BJ (cell line): ENCODE results near the gene NNMT. TPM values are rescaled to one million over a fixed set of nuclear protein-coding genes. Genes with fewer than 3 reads are reported as not detected.

Source experiments
- CTCF ChIA-PET: fragments of 350-600 bp; formaldehyde crosslinking; extraction: SDS; loops from one replicate; lab custom pipeline; 2021; ENCODE audit warnings: antibody characterized with exemption, inconsistent platforms; lab: Yijun Ruan, JAX
- POLR2A ChIA-PET: fragments of 300-600 bp; sonication (Branson Sonifier 250); formaldehyde crosslinking; extraction: SDS; loops from one replicate; lab custom pipeline; 2021; ENCODE audit warnings: antibody characterized with exemption; lab: Charles Lee
- DNase-seq: peaks from one replicate; pipeline ENCODE4 v3.0.0-alpha.2; 2011; ENCODE audit warnings: low read depth
- H3K27me3 ChIP-seq: 2 replicates; pipeline ENCODE4 v1.6.0; 2011; ENCODE audit warnings: low read length; ENCODE audit not compliant: control insufficient read depth, insufficient read depth
- H3K36me3 ChIP-seq: 2 replicates; pipeline ENCODE4 v1.5.1; 2011; ENCODE audit warnings: low read length; ENCODE audit not compliant: control insufficient read depth, insufficient read depth
- H3K4me3 ChIP-seq: 2 replicates; pipeline ENCODE4 v1.5.1; 2011; ENCODE audit warnings: low read depth, mild to moderate bottlenecking, control low read depth, low read length
- CTCF ChIP-seq: IDR thresholded peaks from 2 replicates; pipeline ENCODE4 v1.5.1; 2011; ENCODE audit warnings: low read depth, mild to moderate bottlenecking, control low read depth, inconsistent platforms, low read length, moderate library complexity; ENCODE audit not compliant: insufficient read depth
- polyA plus RNA-seq: library from polyadenylated mRNA; depleted of rRNA; stranded (reverse); fragments of >200 nt; gene quantifications from 2 replicates; pipeline ENCODE4 v1.2.3, GENCODE V29; 2011

The NNMT gene
- polyA plus RNA-seq, 1 experiment = 724 TPM

- CTCF ChIA-PET = no interaction called here
- Histone ChIP-seq H3K4me3 (no peak overlapping the region), H3K27me3 (no peaks in the 10 kb centered on the region), H3K36me3 (no peaks in the 10 kb centered on the region)
- TF ChIP-seq CTCF = no peak
- POLR2A ChIA-PET = interaction anchor here (0.7 kb wide), 1 partner anchor 17 kb away, joined by 7 read pairs; no protein-coding TSS in a partner anchor
- no peak for DNase-seq
Observed at GRCh38 chr11:114350022-114350421, 53.8 kb downstream of the NNMT start.

GRCh38 chr11:114353443-114353842 is 57.2 kb downstream of the NNMT start:
- POLR2A ChIA-PET = no interaction called here
- no peak for TF ChIP-seq CTCF

GRCh38 chr11:114354076-114354475 is 57.9 kb downstream of the NNMT start:
- POLR2A ChIA-PET = no interaction called here
- no peaks in the 10 kb centered on the region for H3K36me3 ChIP-seq
- DNase-seq = peak; percentile 32
- TF ChIP-seq CTCF = no peak
- H3K27me3 ChIP-seq = no peaks in the 10 kb centered on the region
- no peak overlapping the region for H3K4me3 ChIP-seq
- CTCF ChIA-PET = no interaction called here

More at GRCh38 chr11:114353443-114353842, 57.2 kb downstream of the NNMT start:
- no peak overlapping the region for H3K4me3 ChIP-seq
- H3K27me3 ChIP-seq = no peaks in the 10 kb centered on the region
- CTCF ChIA-PET = interaction anchor here (1.4 kb wide), 1 partner anchor 19 kb away, joined by 3 read pairs; no protein-coding TSS in a partner anchor
- DNase-seq = no peak
- H3K36me3 ChIP-seq = no peaks in the 10 kb centered on the region

GRCh38 chr11:114358716-114359115 is 62.5 kb downstream of the NNMT start:
- H3K27me3 ChIP-seq = no peaks in the 10 kb centered on the region
- POLR2A ChIA-PET = no interaction called here
- TF ChIP-seq CTCF = no peak

GRCh38 chr11:114359342-114359741 is 63.1 kb downstream of the NNMT start:
- POLR2A ChIA-PET = no interaction called here
- Histone ChIP-seq H3K36me3 (no peaks in the 10 kb centered on the region), H3K27me3 (no peaks in the 10 kb centered on the region), H3K4me3 (no peak overlapping the region)
- no peak for TF ChIP-seq CTCF
- CTCF ChIA-PET = interaction anchor here (0.6 to 1.5 kb wide), 3 partner anchors 8 to 1161 kb away, joined by 3 to 4 read pairs (median 3); no protein-coding TSS in a partner anchor
- DNase-seq = no peak

More at GRCh38 chr11:114358716-114359115, 62.5 kb downstream of the NNMT start:
- CTCF ChIA-PET = interaction anchor here (1.3 kb wide), 1 partner anchor 9 kb away, joined by 3 read pairs; no protein-coding TSS in a partner anchor
- DNase-seq = no peak
- no peak overlapping the region for H3K4me3 ChIP-seq
- no peaks in the 10 kb centered on the region for H3K36me3 ChIP-seq
